ENCODE measurements around the gene PHYHIPL.

Gene PHYHIPL

GRCh38 chr10:59255463-59255862 lies 79.0 kb downstream of the PHYHIPL start:
- DNase-seq (ENCODE audit: low read depth, low spot score), result no peak

- no peak for DNase-seq (ENCODE audit: low read depth, low spot score)
Measured at GRCh38 chr10:59257224-59257623, 80.8 kb downstream of the PHYHIPL start.

- no peak for DNase-seq (ENCODE audit: low read depth, low spot score)
Measured at GRCh38 chr10:59258890-59259289, 82.4 kb downstream of the PHYHIPL start.

GRCh38 chr10:59265141-59265540 lies 88.7 kb downstream of the PHYHIPL start:
- DNase-seq (ENCODE audit: low read depth, low spot score), result no peak

GRCh38 chr10:59266321-59266720 lies 89.9 kb downstream of the PHYHIPL start:
- no peak for DNase-seq (ENCODE audit: low read depth, low spot score)

GRCh38 chr10:59268460-59268859 lies 92.0 kb downstream of the PHYHIPL start:
- DNase-seq (ENCODE audit: low read depth, low spot score), result no peak

GRCh38 chr10:59269651-59270050 lies 93.2 kb downstream of the PHYHIPL start:
- DNase-seq (ENCODE audit: low read depth, low spot score), result no peak

- no peak for DNase-seq (ENCODE audit: low read depth, low spot score)
Measured at GRCh38 chr10:59270492-59270891, 94.0 kb downstream of the PHYHIPL start.

GRCh38 chr10:59271160-59271559 lies 94.7 kb downstream of the PHYHIPL start:
- no peak for DNase-seq (ENCODE audit: low read depth, low spot score)

- no peak for DNase-seq (ENCODE audit: low read depth, low spot score)
Measured at GRCh38 chr10:59272061-59272460, 95.6 kb downstream of the PHYHIPL start.

- DNase-seq (ENCODE audit: low read depth, low spot score), result no peak
Measured at GRCh38 chr10:59273445-59273844, 97.0 kb downstream of the PHYHIPL start.

- DNase-seq (ENCODE audit: low read depth, low spot score), result no peak
Measured at GRCh38 chr10:59276133-59276532, 99.7 kb downstream of the PHYHIPL start.

GRCh38 chr10:59276919-59277318 lies 100.5 kb downstream of the PHYHIPL start:
- no peak for DNase-seq (ENCODE audit: low read depth, low spot score)

- DNase-seq (ENCODE audit: low read depth, low spot score), result no peak
Measured at GRCh38 chr10:59279476-59279875, 103.0 kb downstream of the PHYHIPL start.

- DNase-seq (ENCODE audit: low read depth, low spot score), result no peak
Measured at GRCh38 chr10:59279991-59280505, 103.6 kb downstream of the PHYHIPL start.

GRCh38 chr10:59281861-59282260 lies 105.4 kb downstream of the PHYHIPL start:
- no peak for DNase-seq (ENCODE audit: low read depth, low spot score)

GRCh38 chr10:59283456-59284091 lies 107.1 kb downstream of the PHYHIPL start:
- no peak for DNase-seq (ENCODE audit: low read depth, low spot score)

- no peak for DNase-seq (ENCODE audit: low read depth, low spot score)
Measured at GRCh38 chr10:59284118-59284975, 107.9 kb downstream of the PHYHIPL start.

GRCh38 chr10:59285073-59285472 lies 108.6 kb downstream of the PHYHIPL start:
- no peak for DNase-seq (ENCODE audit: low read depth, low spot score)

GRCh38 chr10:59285848-59286247 lies 109.4 kb downstream of the PHYHIPL start:
- DNase-seq (ENCODE audit: low read depth, low spot score), result no peak

GRCh38 chr10:59287587-59288255 lies 111.3 kb downstream of the PHYHIPL start:
- no peak for DNase-seq (ENCODE audit: low read depth, low spot score)

GRCh38 chr10:59289853-59290252 lies 113.4 kb downstream of the PHYHIPL start:
- DNase-seq (ENCODE audit: low read depth, low spot score), result no peak
